GM12874 (cell line): ENCODE results near the gene PRKCD.

ENCODE experiments used
- CTCF ChIP-seq: IDR thresholded peaks from 2 replicates; pipeline ENCODE4 v1.5.1; 2011; ENCODE audit warnings: low read depth, mild to moderate bottlenecking, control low read depth, low read length, moderate library complexity; ENCODE audit not compliant: insufficient read depth

PRKCD gene

GRCh38 chr3:53163444-53164387 is 2.7 kb downstream of the PRKCD start:
- no peak for TF ChIP-seq CTCF

- no peak for TF ChIP-seq CTCF
These were observed 3.9 kb downstream of the PRKCD start for GRCh38 chr3:53164911-53165310.

GRCh38 chr3:53166206-53166605 is 5.2 kb downstream of the PRKCD start:
- TF ChIP-seq CTCF, result no peak

GRCh38 chr3:53166781-53167291 is 5.8 kb downstream of the PRKCD start:
- no peak for TF ChIP-seq CTCF

- TF ChIP-seq CTCF, result no peak
These were observed 6.6 kb downstream of the PRKCD start for GRCh38 chr3:53167418-53168174.

GRCh38 chr3:53168175-53168923 is 7.3 kb downstream of the PRKCD start:
- no peak for TF ChIP-seq CTCF
